Measurements from ENCODE around the gene PLEKHA7. TPM values are rescaled to one million over a fixed set of nuclear protein-coding genes. Genes with fewer than 3 reads are reported as not detected.

PLEKHA7 gene
- total and polyA plus RNA-seq, 2 of the 4 experiments (the other 2 are of a cell fraction): 0.12 TPM; not detected in 1

GRCh38 chr11:16928044-16928443 lies 86.2 kb downstream of the PLEKHA7 start:
- CTCF ChIA-PET: interaction anchor here (0.6 kb wide), 1 partner anchor 68 kb away, joined by 4 read pairs; no protein-coding TSS in a partner anchor

More at GRCh38 chr11:16928044-16928443, 86.2 kb downstream of the PLEKHA7 start:
- no peak overlapping the region for H2AK5ac ChIP-seq (ENCODE audit: low read depth, low read length)
- POLR2A ChIA-PET (ENCODE audit: unreplicated experiment): no interaction called here
- no peak overlapping the region for H3K27ac ChIP-seq (ENCODE audit: insufficient read depth, low read length)
- no peak overlapping the region for H2BK15ac ChIP-seq (ENCODE audit: low read depth, low read length)
- no peak overlapping the region for H3K4me3 ChIP-seq (ENCODE audit: insufficient read depth, low read depth, low read length)
- H3K27me3 ChIP-seq (ENCODE audit: control insufficient read depth, insufficient read depth, low read length): peaks cover 41% of the 10 kb centered on the region
- no peak overlapping the region for H4K5ac ChIP-seq (ENCODE audit: low read depth, low read length)
- H3K36me3 ChIP-seq (ENCODE audit: control insufficient read depth, insufficient read depth, low read length): no peaks in the 10 kb centered on the region
- no peaks in the 10 kb centered on the region for H3K79me1 ChIP-seq (ENCODE audit: low read depth in 1 of 2, low read length in 2 of 2)
- H3K9me3 ChIP-seq (ENCODE audit: control insufficient read depth, insufficient read depth, low read length): no peaks in the 10 kb centered on the region
- no peak overlapping the region for H2AFZ ChIP-seq (replicated peaks; ENCODE audit: low read length, poor library complexity)
- H2BK20ac ChIP-seq (ENCODE audit: low read depth, low read length): no peak overlapping the region
- no peak overlapping the region for H2BK120ac ChIP-seq (ENCODE audit: low read depth, low read length)
- H2BK5ac ChIP-seq (ENCODE audit: low read depth, low read length, poor library complexity, severe bottlenecking): no peak overlapping the region
- no peak for DNase-seq
- no TSS peak for BruUV-seq (replicated peaks)
- WGBS, 2 experiments (ENCODE audit: extremely low coverage in 2 of 2, insufficient read length in 1 of 2): no CpG with 5 or more reads among the region's 4 CpGs
- no peaks in the 10 kb centered on the region for H3K9me1 ChIP-seq (ENCODE audit: insufficient read depth, low read length)
- no peak overlapping the region for H3K4ac ChIP-seq (ENCODE audit: low read depth, low read length)
- dilution Hi-C loops (cut with HindIII; ENCODE audit: low sequenced_read_pairs, unreplicated experiment) (no loop called here), in situ Hi-C loops (cut with MboI; ENCODE audit: low sequenced_read_pairs) (loop anchor here (25.0 kb wide), 1 partner anchor 584 kb away; no protein-coding TSS in a partner anchor), intact Hi-C loops (cut with micrococcal nuclease) (no loop called here)
- H3K18ac ChIP-seq (ENCODE audit: low read depth, low read length): no peak overlapping the region
- no peak overlapping the region for H3K9ac ChIP-seq (ENCODE audit: low read depth, low read length)
- no peak overlapping the region for H4K91ac ChIP-seq (ENCODE audit: insufficient read depth, low read depth, low read length)
- TF ChIP-seq RFX5 (IDR thresholded peaks at IDR 0.05; ENCODE audit: low read depth, low read length) (no peak), SMC3 (IDR thresholded peaks at IDR 0.05; ENCODE audit: low read depth, low read length) (no peak), CTCF (conservative IDR thresholded peaks at IDR 0.05; ENCODE audit: low read depth, low read length) (no peak), MXI1 (IDR thresholded peaks at IDR 0.05; ENCODE audit: borderline replicate concordance, low read depth, low read length) (no peak), CHD1 (IDR thresholded peaks at IDR 0.05; ENCODE audit: low read depth, low read length) (no peak)
- TF ChIP-seq, protein P1, sequence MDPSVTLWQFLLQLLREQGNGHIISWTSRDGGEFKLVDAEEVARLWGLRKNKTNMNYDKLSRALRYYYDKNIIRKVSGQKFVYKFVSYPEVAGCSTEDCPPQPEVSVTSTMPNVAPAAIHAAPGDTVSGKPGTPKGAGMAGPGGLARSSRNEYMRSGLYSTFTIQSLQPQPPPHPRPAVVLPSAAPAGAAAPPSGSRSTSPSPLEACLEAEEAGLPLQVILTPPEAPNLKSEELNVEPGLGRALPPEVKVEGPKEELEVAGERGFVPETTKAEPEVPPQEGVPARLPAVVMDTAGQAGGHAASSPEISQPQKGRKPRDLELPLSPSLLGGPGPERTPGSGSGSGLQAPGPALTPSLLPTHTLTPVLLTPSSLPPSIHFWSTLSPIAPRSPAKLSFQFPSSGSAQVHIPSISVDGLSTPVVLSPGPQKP (IDR thresholded peaks at IDR 0.05; ENCODE audit: borderline replicate concordance, low read depth, low read length): no peak
- H4K20me1 ChIP-seq (ENCODE audit: insufficient read depth, low read length): no peaks in the 10 kb centered on the region; the same call in 1 of the 2 replicates
- H4K8ac ChIP-seq (ENCODE audit: low read depth in 2 of 2, low read length in 2 of 2): no peak overlapping the region
- H3K23ac ChIP-seq (ENCODE audit: low read depth, low read length): no peak overlapping the region
- ATAC-seq (ENCODE audit: low read depth): no peak
- no peaks in the 10 kb centered on the region for H3K4me1 ChIP-seq (ENCODE audit: control insufficient read depth, insufficient read depth, low read length)
- H3K4me2 ChIP-seq (ENCODE audit: low read depth, low read length): no peak overlapping the region
- no peak overlapping the region for H3K56ac ChIP-seq (ENCODE audit: extremely low read depth, insufficient read depth, low read length)
- no peak overlapping the region for H2AK9ac ChIP-seq (replicated peaks; ENCODE audit: low read depth, low read length, poor library complexity)
- H3K14ac ChIP-seq (replicated peaks; ENCODE audit: low read depth, low read length): no peak overlapping the region
